DMS79 treated with DMSO at 0.1 percent for 48 hours (cell line): ENCODE results near the gene CARNS1.
A peak's percentile ranks its signal among the peaks of the same experiment; 100 is the strongest.
"Not testable (repeated sequence)": the region's sequence is repeated elsewhere in the genome, so short reads cannot be mapped to it uniquely, and the experiment has no call there.

Experiments
- DNase-seq: peaks from one replicate; lab custom pipeline; 2025; lab: John Stamatoyannopoulos, UW

CARNS1 gene

DNA sequence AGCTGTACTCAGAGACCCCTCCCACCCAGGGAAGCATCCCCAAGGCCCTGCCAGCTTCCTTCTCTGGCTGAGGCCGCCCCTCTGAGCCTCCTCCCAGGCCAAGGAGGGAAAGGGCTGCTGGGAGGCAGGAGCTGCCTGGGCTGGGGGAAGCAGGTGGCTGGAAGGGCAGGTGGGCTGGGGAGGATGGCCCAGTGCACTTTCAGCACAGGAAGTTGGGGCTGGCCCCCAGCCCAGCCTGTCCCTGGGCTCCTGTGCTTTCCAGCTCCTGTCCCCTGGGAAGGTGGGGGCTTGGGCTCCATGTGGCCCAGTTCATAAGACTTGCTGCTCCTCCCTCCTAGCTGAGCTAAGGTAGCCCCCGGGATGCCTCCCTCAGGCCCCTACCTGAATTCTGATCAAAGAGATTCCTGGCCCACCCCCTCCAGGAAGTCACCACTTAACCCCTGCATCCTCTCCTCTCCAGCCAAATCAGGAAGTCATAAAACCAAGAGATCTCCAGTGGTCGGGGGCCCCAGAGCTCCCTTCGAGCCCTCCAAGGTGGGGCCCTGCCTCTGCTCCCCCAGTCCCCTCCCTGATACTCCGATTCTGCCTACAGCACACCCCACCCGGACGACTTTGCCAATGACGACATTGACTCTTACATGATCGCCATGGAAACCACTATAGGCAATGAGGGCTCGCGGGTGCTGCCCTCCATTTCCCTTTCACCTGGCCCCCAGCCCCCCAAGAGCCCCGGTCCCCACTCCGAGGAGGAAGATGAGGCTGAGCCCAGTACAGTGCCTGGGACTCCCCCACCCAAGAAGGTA, 18.7 kb upstream of the CARNS1 start:
- no peak for DNase-seq

DNA sequence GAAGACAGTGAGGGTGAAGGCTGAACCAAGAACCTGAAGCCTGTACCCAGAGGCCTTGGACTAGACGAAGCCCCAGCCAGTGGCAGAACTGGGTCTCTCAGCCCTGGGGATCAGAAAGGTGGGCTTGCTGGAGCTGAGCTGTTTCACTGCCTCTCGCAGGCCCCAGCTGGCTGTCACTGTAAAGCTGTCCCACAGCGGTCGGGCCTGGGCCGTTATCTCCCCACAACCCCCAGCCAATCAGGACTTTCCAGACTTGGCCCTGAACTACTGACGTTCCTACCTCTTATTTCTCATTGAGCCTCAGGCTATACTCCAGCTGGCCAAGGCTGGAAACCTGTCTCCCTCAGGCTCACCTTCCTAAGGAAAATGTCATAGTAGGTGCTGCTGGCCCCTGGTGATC, 17.9 kb upstream of the CARNS1 start:
- no peak for DNase-seq

DNA sequence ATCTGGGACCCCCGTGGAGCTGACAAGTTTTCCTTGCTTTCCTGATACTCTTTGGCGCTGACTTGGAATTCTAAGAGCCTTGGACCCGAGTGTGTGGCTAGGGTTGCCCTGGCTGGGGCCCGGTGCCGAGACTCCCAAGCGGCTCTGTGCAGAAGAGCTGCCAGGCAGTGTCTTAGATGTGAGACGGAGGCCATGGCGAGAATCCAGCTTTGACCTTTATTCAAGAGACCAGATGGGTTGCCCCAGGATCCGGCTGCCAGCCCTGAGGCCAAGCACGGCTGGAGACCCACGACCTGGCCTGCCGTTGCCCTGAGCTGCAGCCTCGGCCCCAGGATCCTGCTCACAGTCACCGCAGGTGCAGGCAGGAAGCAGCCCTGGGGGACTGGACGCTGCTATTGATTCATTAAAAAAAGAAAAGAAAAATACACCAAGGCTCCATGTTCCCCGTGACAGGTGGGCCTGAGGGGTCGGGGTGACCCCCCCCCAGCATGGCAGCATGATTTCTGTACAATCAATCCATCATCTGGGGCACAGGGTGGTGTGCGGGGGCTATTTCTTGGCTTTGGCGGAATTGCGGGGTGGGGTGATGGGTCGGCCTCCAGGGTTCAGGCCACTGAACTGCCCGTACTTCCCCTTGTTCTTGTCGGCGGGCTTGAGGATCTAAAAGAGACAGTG, 17.4 kb upstream of the CARNS1 start:
- no peak for DNase-seq

DNA sequence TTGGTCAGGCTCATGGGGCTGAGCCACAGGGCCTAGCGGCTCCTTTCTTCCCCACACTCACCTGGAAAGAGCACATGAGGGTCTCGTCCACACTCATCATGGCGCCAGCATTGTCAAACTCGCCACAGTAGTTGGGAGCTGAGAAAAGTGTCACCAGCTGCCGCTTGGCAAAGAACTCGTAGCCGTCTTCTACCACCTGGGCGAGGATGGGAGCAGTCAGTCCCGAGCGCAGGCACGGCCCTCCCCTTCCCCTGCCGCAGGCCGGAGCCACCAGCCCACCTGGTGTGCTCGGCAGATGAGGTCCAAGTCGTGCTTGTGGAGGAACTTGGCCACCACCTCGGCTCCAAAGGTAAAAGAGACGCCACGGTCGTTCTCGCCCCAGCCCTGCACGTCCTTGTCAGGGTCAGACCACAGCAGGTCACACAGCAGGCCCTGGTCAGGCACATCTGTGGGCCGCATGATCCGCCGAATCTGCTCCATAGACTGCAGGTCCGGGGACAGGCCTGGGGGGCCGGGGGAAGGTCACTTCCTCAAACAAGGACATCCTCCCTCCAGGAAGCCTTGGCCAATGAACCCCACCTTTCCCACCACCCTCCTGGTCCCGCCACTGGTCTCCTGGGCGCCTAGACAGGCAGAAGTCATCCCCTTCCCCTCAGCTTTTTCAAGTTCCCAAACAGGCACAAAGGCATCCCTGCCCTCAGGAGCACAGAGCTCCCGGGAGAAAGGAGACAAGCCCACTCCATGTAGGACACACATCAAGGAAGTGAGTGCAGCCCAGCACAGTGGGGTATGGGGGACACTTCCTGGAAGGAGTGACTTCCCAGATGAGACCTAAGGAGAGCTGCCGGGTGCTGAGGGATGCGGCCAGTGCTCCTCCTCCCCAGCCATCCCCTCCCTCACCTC, 16.6 kb upstream of the CARNS1 start:
- no peak for DNase-seq

DNA sequence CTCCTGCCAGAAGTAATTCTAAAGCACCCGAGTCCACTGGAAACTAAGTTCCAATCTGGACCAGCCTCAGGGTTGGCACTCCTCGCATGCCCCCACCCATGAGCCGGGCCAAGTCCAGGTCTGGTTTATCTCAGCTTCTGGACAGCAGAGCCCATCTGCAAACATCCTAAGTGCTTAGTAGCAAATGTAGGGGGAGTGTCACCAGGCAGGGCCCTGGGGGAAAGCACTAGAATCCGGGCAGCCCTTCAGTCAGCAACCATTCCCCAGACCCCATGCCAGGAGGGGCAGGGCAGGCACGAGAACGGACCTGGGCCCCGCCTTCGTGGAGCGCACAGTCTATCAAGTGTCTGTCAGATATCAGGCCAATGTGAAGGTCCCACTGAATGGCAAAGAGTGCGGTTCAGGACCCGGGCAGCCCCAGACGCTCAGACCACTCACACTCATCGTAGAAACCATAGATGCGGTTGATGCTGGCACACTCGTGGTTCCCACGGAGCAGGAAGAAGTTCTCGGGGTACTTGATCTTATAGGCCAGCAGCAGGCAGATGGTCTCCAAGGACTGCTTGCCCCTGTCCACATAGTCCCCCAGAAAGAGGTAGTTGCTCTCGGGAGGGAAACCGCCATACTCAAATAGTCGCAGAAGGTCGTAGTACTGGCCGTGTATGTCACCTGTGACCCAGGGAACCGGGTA, 15.1 kb upstream of the CARNS1 start:
- no peak for DNase-seq

DNA sequence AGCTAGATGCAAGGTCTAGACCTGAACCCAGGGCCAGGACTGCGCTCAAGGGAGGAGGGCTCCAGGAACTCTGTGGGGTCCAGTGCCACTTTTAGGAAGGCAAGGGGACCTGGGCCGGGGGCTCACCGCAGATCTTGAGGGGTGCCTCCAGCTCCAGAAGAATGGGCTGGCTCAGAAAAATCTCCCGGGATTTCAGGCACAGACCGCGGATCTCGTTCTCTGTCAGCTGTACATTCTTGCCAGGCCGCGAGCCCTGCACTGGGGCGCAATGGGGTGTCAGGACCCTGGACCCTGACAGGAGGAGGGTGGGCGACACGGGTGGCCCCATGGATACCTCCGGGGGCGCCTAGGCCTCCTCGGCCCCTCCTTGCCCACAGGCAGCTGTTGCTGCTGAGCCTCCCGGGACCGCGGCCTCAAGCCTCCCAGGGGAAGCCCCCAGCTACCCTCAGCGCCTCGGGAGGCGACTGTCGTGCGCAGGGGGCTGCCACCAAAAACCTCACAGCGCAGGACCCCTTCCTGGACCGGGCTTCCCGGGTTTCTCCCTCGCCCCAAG, 14.5 kb upstream of the CARNS1 start:
- DNase-seq: no peak

DNA sequence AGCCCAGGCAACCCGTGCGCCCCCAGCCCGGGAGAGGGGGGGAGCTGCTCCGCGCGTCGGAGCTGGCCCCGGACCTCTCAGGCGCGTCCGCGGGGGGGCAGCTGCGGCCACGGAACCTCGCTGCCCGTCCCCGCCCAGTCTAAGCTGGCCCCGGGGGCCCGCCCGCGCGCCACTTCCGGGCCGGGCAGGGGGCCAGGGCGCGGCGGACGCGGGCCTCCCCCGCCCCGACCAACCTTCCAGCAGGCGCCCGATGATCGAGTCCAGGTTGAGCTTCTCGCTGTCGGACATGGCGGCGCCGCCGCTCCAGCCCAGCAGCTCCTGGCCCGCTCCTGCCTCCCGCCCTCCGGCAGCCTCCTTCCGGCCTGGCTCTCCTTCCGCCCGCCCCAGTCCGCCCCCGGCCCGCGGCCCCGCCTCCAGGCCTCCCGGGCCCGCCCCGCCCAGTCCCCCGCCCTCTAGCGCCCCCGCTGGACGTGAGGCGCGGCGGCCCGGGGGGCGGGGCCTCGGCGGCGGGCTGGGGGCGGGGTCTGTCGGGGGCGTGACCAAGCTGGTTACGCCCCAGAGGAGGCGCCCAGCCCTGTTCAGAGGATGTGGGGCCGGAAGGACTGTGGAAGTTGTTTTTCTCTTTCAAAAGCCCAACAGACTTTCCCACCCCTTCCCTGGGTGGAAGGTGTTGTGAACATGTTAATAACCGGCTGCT, 13.8 kb upstream of the CARNS1 start, which contains the start of gene PPP1CA:
Gene PPP1CA, minus strand, starts transcription at position 364 of the 697 bp plus-strand sequence. Its CDS starts 76 bp downstream, at position 288.
- DNase-seq: peak; percentile 71

DNA sequence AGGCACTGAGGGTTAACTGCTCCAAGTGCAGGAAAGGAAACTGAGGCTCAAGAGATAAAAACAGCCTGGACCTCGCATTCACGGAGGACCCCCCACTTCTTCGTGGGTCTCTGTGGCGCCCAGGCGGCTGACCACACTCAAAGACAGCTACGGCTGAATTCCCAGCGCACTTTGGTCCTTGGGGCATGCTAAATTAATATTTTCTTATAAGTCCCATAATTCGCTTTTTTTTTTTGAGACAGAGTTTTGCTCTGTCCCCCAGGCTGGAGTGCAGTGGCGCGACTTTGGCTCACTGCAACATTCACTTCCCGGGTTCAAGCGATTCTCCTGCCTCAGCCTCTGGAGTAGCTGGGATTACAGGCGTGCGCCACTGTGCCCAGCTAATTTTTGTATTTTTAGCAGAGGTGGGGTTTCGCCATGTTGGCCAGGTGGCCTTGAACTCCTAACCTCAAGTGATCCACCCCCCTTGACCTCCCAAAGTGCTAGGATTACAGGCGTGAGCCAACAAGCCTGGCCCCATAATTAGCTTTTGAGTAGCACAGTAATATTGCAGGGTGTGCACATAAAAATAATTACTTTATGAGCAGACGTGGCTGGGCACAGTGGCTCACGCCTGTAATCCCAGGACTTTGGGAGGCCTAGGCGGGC, 13.2 kb upstream of the CARNS1 start:
- DNase-seq: not testable (repeated sequence)

DNA sequence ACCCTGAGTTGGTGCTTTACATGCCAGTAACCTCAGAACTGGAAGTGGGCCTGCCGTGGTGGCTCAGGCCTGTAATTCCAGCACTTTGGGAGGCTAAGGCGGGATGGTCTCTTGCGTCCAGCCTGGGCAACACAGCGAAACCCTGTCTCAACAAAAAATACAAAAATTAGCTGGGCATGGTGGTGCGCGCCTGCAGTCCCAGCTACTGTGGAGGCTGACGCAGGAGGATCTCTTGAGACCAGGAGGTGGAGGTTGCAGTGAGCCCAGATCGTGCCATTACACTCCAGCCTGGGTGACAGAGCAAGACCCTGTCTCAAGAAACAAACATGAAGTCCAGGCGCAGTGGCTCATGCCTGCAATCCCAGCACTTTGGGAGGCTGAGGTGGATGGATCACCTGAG, 12.4 kb upstream of the CARNS1 start:
- DNase-seq: not testable (repeated sequence)

DNA sequence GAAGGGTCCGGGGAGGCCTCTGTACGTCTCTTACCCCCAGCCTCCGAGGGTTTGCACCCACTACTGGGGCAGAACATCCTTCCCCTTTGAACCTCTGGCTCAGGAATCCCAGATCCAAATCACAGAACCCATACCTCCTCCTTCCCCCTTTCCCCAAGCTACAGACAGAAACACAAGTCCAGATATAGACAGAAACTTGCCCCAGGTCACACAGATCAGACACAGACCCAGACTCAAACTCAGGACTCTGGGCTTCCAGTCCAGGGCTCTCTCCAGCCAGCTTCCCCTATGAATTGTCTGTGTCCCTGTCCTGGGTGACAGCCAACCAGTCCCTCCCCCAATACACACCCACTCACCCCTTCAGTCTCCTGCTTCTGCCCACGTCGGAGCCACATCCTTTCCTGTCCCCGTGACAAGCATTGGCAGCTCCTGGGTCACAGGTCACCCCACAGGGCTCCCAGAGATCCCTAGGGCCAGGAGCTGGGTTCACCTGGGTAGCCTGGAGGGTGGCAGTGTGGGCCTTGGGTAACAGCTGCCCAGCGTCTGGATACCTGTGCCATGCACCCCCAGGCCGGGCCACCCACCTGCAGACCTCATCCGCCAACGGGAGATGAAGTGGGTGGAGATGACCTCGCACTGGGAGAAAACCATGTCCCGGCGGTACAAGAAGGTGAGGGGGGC, 10.8 kb upstream of the CARNS1 start:
- DNase-seq: no peak

DNA sequence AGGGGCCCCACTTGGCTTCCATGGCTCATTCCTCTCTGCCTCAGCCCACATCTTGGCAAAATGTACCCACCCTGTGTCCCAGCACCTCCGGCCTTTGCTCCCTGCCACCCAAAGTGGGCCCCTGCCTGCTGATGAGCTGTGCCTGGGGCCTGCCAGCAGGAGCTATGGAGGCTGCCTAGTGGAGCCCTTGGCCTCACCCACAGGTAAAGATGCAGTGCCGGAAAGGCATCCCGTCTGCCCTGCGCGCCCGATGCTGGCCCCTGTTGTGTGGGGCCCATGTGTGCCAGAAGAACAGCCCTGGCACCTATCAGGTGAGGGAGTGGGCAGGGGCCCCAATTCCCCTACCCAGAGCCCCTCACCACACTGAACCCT, 10.3 kb upstream of the CARNS1 start:
- no peak for DNase-seq

DNA sequence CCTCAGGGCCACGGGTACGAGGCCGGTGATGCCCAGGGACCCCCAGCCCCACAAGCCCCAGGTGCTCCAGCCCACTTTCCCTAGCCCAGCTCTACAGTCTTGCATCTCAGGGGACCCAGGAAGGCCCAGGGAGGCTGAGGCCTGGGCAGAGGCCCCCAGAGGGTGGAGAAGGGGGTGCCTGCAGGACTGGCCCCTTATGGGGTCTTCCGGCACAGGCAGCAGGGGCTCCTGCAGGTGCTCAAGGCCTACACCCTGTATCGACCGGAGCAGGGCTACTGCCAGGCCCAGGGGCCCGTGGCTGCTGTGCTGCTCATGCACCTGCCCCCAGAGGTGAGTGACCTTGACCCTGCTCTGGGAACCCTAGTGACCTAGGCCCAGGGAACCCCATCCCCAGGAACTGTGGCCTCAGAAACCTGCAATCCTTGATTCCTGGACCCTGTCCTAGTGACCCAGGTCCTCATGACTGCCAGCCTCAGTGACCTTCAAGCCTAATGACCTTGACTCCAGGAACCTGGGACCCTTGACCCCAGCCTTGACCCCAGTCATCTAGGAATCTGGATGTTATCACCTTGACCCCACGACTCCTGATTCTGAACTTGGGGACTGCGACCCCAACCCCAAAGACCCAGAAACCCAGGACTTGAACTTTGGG, 9.7 kb upstream of the CARNS1 start:
- DNase-seq: no peak

DNA sequence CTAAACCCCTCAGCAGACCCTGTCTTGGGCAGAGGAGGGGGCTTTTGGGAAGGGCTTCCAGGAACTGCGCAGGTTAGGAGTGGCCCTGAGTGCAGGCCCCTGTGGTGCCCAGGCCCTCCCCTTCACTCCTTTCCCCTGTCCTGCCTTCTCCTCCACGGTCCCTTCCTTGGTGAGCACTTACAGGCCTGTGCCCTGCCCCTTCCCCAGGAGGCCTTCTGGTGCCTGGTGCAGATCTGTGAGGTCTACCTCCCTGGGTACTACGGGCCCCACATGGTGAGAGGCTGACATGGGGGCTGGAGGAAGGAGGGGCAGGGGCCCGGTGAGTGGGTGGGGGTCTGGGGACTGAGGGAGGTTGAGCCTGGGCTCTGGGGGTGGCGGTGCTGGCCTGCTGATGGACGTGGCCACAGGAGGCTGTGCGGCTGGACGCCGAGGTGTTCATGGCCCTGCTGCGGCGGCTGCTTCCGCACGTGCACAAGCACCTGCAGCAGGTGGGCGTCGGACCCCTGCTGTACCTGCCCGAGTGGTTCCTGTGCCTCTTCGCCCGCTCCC, 9.0 kb upstream of the CARNS1 start:
- no peak for DNase-seq

DNA sequence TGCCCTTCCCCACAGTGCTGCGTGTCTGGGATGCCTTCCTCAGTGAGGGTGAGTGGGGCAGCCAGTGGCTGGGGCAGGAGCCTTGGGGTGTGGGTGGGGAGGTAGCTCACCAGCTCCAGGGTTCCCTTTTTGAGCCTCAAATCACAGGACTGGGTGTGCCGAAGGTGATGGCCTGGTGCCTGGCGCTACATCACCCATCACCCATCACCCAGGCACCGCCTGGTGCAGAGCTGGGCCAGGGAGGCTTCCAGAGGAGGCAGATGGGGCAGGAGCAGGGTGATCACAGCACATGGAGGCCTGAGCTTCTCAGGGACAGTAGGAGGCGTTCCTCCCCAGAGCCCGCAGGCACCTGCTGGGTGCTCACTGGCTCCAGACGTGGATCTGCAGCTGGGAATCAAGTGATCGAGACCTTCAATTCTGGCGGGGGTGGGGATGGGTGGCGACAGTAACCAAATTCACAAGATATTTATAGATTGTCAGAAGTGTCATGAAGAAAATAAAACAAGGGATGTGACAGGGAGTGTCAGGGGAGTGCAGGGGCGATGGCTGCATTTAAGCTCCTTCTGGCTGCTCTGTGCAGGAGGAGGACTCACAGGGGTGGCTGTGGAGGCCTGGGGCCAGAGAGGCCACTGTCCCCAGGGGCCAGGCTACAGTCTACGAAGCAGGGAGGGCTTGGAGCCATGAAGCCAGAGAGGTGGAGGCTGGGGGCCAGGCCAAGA, 8.3 kb upstream of the CARNS1 start:
- DNase-seq: no peak

DNA sequence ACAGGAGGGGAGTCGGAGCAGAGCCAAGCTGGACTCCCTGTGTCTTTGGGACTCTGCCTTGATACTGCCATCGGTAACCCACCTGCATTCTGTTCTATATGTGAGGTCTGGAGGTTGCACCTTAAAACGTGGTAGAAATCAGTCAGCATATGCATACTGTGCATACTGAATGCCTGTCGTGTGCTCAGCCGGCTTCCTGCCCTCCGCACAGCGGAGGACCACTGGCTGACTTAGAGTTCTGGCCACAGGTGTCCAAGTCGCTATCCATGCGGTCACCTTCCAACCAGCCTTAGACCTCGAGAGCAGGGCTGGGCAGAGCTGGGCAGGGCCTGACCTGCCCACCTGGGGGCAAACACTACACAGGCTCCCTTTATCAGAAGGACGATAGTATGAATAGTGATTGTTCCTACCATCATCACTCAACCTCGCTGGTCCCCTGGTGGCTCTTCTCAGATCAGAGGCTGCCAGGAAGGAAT, 7.8 kb upstream of the CARNS1 start:
- no peak for DNase-seq

DNA sequence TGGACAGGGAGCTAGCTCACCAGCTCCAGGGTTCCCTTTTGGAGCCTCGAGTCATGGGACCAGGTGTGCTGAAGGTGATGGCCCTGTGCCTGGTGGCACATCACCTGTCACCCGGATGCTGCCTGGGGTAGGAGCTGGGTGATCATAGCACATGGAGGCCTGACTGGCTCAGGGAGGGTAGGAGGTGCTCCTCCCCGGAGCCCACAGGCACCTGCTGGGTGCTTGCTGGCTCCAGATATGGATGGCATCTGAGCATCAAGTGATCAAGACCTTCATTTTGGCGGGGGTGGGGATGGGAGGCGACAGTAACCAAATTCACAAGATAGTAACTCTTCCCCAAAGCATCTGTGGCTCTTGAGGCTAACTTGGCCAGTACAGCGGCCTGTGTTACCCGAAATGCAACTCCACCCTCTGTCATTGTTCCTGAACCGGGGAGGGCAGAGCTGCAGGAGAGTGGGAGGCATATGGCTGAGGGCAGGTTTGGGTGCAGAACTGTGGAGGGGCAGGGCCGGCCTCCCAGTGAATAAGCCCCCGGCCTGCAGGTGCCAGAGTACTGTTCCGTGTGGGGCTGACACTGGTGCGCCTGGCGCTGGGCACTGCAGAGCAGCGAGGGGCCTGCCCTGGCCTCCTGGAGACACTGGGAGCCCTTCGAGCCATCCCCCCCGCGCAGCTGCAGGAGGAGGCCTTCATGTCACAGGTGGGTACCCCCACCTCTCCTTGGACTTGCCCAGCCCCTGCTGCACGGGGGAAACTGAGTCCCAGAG, 6.9 kb upstream of the CARNS1 start:
- DNase-seq: no peak

DNA sequence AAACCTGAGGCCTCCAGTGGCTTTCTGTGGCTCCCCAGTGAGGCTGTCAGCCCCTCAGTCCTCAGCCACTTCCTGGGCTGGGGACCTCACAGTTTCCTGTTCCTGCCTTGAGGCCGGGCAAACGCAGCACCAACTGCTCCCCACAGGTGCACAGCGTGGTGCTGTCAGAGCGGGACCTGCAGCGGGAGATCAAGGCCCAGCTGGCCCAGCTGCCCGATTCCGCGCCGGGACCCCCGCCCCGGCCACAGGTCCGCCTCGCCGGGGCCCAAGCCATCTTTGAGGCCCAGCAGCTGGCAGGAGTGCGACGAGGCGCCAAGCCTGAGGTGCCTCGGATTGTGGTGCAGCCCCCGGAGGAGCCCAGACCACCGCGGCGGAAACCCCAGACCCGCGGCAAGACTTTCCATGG, 6.2 kb upstream of the CARNS1 start:
- no peak for DNase-seq
